ENCODE results near the gene KLHDC7A. TPM values are rescaled to one million over a fixed set of nuclear protein-coding genes. Genes with fewer than 3 reads are reported as not detected.

The KLHDC7A gene
- polyA plus RNA-seq, 3 donors, result not detected

DNA sequence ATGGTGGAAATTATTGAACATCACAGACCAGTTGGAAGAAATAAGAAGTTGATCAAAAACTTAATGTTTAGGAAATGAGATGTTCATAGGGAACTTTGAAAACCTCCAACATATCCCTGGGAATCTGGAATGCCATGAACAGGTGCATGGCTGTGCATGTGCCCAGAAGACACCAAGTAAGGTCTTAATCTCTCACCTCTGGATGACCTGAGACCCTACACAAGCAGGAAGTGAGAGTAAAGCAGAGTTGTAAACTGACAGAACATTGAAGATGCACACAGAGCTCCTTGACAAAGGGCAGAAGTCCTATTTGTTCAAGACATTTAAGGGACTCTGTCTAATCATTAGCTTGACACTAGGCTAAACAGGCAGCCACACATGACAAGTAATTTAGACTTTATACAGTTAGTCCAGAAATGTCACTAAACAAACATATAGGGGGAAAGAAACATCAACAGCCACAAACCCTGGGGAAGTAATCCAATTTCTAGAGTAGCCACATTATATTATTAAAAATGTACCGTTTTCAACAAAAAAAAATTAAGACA is 34.5 kb downstream of the KLHDC7A start:
- no peak overlapping the region for H3K9ac ChIP-seq (ENCODE audit: insufficient read depth, low read length, poor library complexity, severe bottlenecking)
- H3K36me3 ChIP-seq (replicated peaks in 1 of 2; ENCODE audit: control insufficient read depth in 1 of 2, insufficient read depth in 2 of 2, low read length in 2 of 2), result no peaks in the 10 kb centered on the region
- DNase-seq, result no peak
- H3K79me2 ChIP-seq (ENCODE audit: insufficient read depth, low read length), result no peaks in the 10 kb centered on the region
- intact Hi-C loops (cut with micrococcal nuclease), result no loop called here
- H3K4me3 Mint-ChIP-seq, result no peak overlapping the region
- no peaks in the 10 kb centered on the region for H4K20me1 ChIP-seq (ENCODE audit: insufficient read depth, low read length)
- H3K4me3 ChIP-seq (replicated peaks in 1 of 3; ENCODE audit: low read depth in 2 of 3, low read length in 3 of 3), result no peak overlapping the region
- no peaks in the 10 kb centered on the region for H3K4me1 Mint-ChIP-seq
- peaks cover 5 to 31% (median 20%) of the 10 kb centered on the region in 7 donors for H3K9me3 Mint-ChIP-seq
- no peak overlapping the region for H3K27ac Mint-ChIP-seq
- H2AFZ ChIP-seq (ENCODE audit: insufficient read depth, low read depth, low read length, poor library complexity, severe bottlenecking), result no peak overlapping the region
- no peaks in the 10 kb centered on the region for H3K4me1 ChIP-seq (ENCODE audit: control insufficient read depth in 1 of 2, insufficient read depth in 2 of 2, low read length in 2 of 2)
- TF ChIP-seq, protein P1, sequence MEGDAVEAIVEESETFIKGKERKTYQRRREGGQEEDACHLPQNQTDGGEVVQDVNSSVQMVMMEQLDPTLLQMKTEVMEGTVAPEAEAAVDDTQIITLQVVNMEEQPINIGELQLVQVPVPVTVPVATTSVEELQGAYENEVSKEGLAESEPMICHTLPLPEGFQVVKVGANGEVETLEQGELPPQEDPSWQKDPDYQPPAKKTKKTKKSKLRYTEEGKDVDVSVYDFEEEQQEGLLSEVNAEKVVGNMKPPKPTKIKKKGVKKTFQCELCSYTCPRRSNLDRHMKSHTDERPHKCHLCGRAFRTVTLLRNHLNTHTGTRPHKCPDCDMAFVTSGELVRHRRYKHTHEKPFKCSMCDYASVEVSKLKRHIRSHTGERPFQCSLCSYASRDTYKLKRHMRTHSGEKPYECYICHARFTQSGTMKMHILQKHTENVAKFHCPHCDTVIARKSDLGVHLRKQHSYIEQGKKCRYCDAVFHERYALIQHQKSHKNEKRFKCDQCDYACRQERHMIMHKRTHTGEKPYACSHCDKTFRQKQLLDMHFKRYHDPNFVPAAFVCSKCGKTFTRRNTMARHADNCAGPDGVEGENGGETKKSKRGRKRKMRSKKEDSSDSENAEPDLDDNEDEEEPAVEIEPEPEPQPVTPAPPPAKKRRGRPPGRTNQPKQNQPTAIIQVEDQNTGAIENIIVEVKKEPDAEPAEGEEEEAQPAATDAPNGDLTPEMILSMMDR (IDR thresholded peaks at IDR 0.05), result no peak
- H3K27me3 ChIP-seq (ENCODE audit: control insufficient read depth in 2 of 2, insufficient read depth in 2 of 2, low read length in 2 of 2), result no peaks in the 10 kb centered on the region
- H3K36me3 Mint-ChIP-seq, result no peaks in the 10 kb centered on the region
- H3K9me3 ChIP-seq (replicated peaks in 1 of 2; ENCODE audit: control insufficient read depth in 1 of 2, insufficient read depth in 1 of 2, low read length in 2 of 2), result peaks cover 11 to 22% of the 10 kb centered on the region in 2 donors
- WGBS (ENCODE audit: insufficient coverage), result no CpG with 5 or more reads among the region's 1 CpG
- H3K27ac ChIP-seq (ENCODE audit: low read depth in 1 of 2, low read length in 2 of 2), result no peak overlapping the region
- H3K27me3 Mint-ChIP-seq (ENCODE audit: low read depth in 3 of 3), result peaks cover 0 to 5% (median 0%) of the 10 kb centered on the region in 3 donors
- H3K4me2 ChIP-seq (replicated peaks; ENCODE audit: extremely low read depth, low read length, poor library complexity, severe bottlenecking), result no peak overlapping the region

DNA sequence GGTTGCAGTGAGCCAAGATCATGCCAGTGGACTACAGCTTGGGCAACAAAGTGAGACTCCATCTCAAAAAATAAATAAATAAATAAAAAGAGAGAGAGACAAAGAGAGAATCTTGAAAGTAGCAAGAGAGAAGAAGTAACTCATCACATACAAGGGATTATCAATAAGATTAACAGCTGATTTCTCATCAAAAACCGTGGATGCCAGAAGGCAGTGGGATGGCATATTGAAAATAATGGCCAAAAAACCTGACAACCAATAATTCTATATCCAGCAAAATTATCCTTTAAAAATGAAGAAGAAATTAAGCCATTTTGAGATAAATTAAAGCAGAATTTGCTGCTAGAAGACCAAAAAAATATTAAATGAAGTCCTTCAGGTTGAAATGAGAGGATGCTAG is 35.7 kb downstream of the KLHDC7A start:
- no peaks in the 10 kb centered on the region for H3K4me1 Mint-ChIP-seq

More for the DNA sequence above, 35.7 kb downstream of the KLHDC7A start:
- no peaks in the 10 kb centered on the region for H3K36me3 ChIP-seq (replicated peaks in 1 of 2; ENCODE audit: control insufficient read depth in 1 of 2, insufficient read depth in 2 of 2, low read length in 2 of 2)
- no peak for DNase-seq
- intact Hi-C loops (cut with micrococcal nuclease), result no loop called here
- H3K27me3 Mint-ChIP-seq (ENCODE audit: low read depth in 3 of 3), result peaks cover 0 to 1% (median 0%) of the 10 kb centered on the region in 3 donors
- H3K27ac ChIP-seq (ENCODE audit: low read depth in 1 of 2, low read length in 2 of 2), result no peak overlapping the region
- H4K20me1 ChIP-seq (ENCODE audit: insufficient read depth, low read length), result no peaks in the 10 kb centered on the region
- H3K4me2 ChIP-seq (replicated peaks; ENCODE audit: extremely low read depth, low read length, poor library complexity, severe bottlenecking), result no peak overlapping the region
- no peak overlapping the region for H3K4me3 ChIP-seq (replicated peaks in 1 of 3; ENCODE audit: low read depth in 2 of 3, low read length in 3 of 3)
- H3K27me3 ChIP-seq (ENCODE audit: control insufficient read depth in 2 of 2, insufficient read depth in 2 of 2, low read length in 2 of 2), result no peaks in the 10 kb centered on the region
- WGBS (ENCODE audit: insufficient coverage), result no CpG with 5 or more reads among the region's 1 CpG
- no peaks in the 10 kb centered on the region for H3K79me2 ChIP-seq (ENCODE audit: insufficient read depth, low read length)
- H3K4me1 ChIP-seq (ENCODE audit: control insufficient read depth in 1 of 2, insufficient read depth in 2 of 2, low read length in 2 of 2), result no peaks in the 10 kb centered on the region
- H3K9me3 Mint-ChIP-seq, result peaks cover 5 to 27% (median 18%) of the 10 kb centered on the region in 7 donors
- no peak overlapping the region for H3K9ac ChIP-seq (ENCODE audit: insufficient read depth, low read length, poor library complexity, severe bottlenecking)
- H3K4me3 Mint-ChIP-seq, result no peak overlapping the region
- H3K27ac Mint-ChIP-seq, result no peak overlapping the region
- TF ChIP-seq, protein P1 (IDR thresholded peaks at IDR 0.05), result no peak
- no peak overlapping the region for H2AFZ ChIP-seq (ENCODE audit: insufficient read depth, low read depth, low read length, poor library complexity, severe bottlenecking)
- peaks cover 11 to 22% of the 10 kb centered on the region in 2 donors for H3K9me3 ChIP-seq (replicated peaks in 1 of 2; ENCODE audit: control insufficient read depth in 1 of 2, insufficient read depth in 1 of 2, low read length in 2 of 2)
- no peaks in the 10 kb centered on the region for H3K36me3 Mint-ChIP-seq
